IPS-NIHi11 (cell line): ENCODE measurements around the gene RGS17.
A peak's percentile ranks its signal among the peaks of the same experiment; 100 is the strongest.

ENCODE experiments used
- DNase-seq: peaks from one replicate; pipeline ENCODE4 v3.0.0; 2012; ENCODE audit warnings: mixed read lengths, low spot score

The RGS17 gene

GRCh38 chr6:153084393-153084792, 46.7 kb downstream of the RGS17 start:
- no peak for DNase-seq

GRCh38 chr6:153083869-153084268, 47.2 kb downstream of the RGS17 start:
- no peak for DNase-seq

- no peak for DNase-seq
Observed at GRCh38 chr6:153081914-153082313, 49.2 kb downstream of the RGS17 start.

- no peak for DNase-seq
Observed at GRCh38 chr6:153076431-153076830, 54.7 kb downstream of the RGS17 start.

GRCh38 chr6:153074761-153075160, 56.3 kb downstream of the RGS17 start:
- no peak for DNase-seq

- no peak for DNase-seq
Observed at GRCh38 chr6:153073841-153074240, 57.2 kb downstream of the RGS17 start.

- no peak for DNase-seq
Observed at GRCh38 chr6:153070756-153071155, 60.3 kb downstream of the RGS17 start.

GRCh38 chr6:153069897-153070296, 61.2 kb downstream of the RGS17 start:
- no peak for DNase-seq

- DNase-seq = no peak
Observed at GRCh38 chr6:153065222-153065621, 65.9 kb downstream of the RGS17 start.

GRCh38 chr6:153063936-153064335, 67.1 kb downstream of the RGS17 start:
- no peak for DNase-seq

- DNase-seq = no peak
Observed at GRCh38 chr6:153062516-153062915, 68.6 kb downstream of the RGS17 start.

GRCh38 chr6:153059757-153060156, 71.3 kb downstream of the RGS17 start:
- peak; percentile 8 for DNase-seq

- DNase-seq = no peak
Observed at GRCh38 chr6:153059311-153059710, 71.8 kb downstream of the RGS17 start.

- no peak for DNase-seq
Observed at GRCh38 chr6:153058909-153059308, 72.2 kb downstream of the RGS17 start.

GRCh38 chr6:153058291-153058690, 72.8 kb downstream of the RGS17 start:
- no peak for DNase-seq

- DNase-seq = no peak
Observed at GRCh38 chr6:153056308-153056707, 74.8 kb downstream of the RGS17 start.

- no peak for DNase-seq
Observed at GRCh38 chr6:153051801-153052200, 79.3 kb downstream of the RGS17 start.

- DNase-seq = no peak
Observed at GRCh38 chr6:153048631-153049030, 82.5 kb downstream of the RGS17 start.

- no peak for DNase-seq
Observed at GRCh38 chr6:153047386-153047785, 83.7 kb downstream of the RGS17 start.

GRCh38 chr6:153045271-153045670, 85.8 kb downstream of the RGS17 start:
- DNase-seq = no peak

- DNase-seq = no peak
Observed at GRCh38 chr6:153044295-153044694, 86.8 kb downstream of the RGS17 start.

- no peak for DNase-seq
Observed at GRCh38 chr6:153043719-153044118, 87.4 kb downstream of the RGS17 start.

- no peak for DNase-seq
Observed at GRCh38 chr6:153038378-153039057, 92.6 kb downstream of the RGS17 start.

GRCh38 chr6:153034139-153034538, 96.9 kb downstream of the RGS17 start:
- no peak for DNase-seq
